WTC11 (cell line): ENCODE measurements around the gene SLC25A23.
"Not testable (repeated sequence)": the region's sequence is repeated elsewhere in the genome, so short reads cannot be mapped to it uniquely, and the experiment has no call there.

Experiments used
- CREB1 ChIP-seq: sonication (generic); formaldehyde crosslinking; IDR thresholded peaks from 2 replicates; pipeline ENCODE4 v1.8.0; 2023; ENCODE audit warnings: mild to moderate bottlenecking, missing genetic modification reagents
- ESRRA ChIP-seq: sonication (generic); formaldehyde crosslinking; IDR thresholded peaks from 2 replicates; pipeline ENCODE4 v1.8.1; 2022; ENCODE audit warnings: mild to moderate bottlenecking, missing genetic modification reagents, borderline replicate concordance
- SP1 ChIP-seq: sonication (generic); formaldehyde crosslinking; conservative IDR thresholded peaks from 2 replicates; pipeline ENCODE4 v1.8.1; 2022; ENCODE audit warnings: missing genetic modification reagents
- TF ChIP-seq, protein P1 (sequence below): fragments of 200-600 bp; IDR thresholded peaks from 2 replicates; pipeline ENCODE4 v1.8.0; 2022; ENCODE audit warnings: antibody characterized with exemption
- TF ChIP-seq, protein P2 (sequence below): sonication (generic); formaldehyde crosslinking; IDR thresholded peaks from 2 replicates; pipeline ENCODE4 v1.8.1; 2022; ENCODE audit warnings: low read depth, missing genetic modification reagents, borderline replicate concordance

DNA sequence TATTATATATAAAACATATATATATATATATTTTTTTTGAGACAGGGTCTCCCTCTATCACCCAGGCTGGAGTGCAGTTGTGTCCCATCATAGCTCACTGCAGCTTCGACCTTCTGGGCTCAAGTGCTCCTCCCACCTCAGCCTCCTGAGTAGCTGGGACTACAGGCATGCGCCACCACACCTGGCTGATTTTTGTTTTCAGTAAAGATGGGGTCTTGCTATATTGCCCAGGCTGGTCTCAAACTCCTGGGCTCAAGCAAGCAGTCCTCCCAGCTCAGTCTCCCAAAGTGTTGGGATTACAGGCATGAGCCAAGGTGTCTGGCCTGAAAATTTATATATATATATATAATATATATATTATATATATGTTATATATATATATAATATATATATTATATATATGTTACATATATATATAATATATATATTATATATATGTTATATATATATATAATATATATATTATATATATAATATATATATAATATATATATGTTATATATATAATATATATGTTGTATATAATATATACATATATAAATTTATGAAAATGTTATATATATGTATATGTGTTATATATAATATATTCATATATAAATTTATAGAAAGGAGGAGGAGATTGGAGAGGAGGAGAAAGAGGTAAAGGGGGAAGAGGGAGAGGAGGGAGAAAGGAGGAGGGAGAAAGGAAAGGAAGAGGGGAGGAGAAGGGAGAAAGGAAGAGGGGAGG, 30.7 kb downstream of the SLC25A23 start:
- not testable (repeated sequence) for TF ChIP-seq ESRRA, CREB1, SP1 (CRISPR knock-in tag)
- TF ChIP-seq, protein P1, sequence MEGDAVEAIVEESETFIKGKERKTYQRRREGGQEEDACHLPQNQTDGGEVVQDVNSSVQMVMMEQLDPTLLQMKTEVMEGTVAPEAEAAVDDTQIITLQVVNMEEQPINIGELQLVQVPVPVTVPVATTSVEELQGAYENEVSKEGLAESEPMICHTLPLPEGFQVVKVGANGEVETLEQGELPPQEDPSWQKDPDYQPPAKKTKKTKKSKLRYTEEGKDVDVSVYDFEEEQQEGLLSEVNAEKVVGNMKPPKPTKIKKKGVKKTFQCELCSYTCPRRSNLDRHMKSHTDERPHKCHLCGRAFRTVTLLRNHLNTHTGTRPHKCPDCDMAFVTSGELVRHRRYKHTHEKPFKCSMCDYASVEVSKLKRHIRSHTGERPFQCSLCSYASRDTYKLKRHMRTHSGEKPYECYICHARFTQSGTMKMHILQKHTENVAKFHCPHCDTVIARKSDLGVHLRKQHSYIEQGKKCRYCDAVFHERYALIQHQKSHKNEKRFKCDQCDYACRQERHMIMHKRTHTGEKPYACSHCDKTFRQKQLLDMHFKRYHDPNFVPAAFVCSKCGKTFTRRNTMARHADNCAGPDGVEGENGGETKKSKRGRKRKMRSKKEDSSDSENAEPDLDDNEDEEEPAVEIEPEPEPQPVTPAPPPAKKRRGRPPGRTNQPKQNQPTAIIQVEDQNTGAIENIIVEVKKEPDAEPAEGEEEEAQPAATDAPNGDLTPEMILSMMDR: not testable (repeated sequence)
- TF ChIP-seq, protein P2, sequence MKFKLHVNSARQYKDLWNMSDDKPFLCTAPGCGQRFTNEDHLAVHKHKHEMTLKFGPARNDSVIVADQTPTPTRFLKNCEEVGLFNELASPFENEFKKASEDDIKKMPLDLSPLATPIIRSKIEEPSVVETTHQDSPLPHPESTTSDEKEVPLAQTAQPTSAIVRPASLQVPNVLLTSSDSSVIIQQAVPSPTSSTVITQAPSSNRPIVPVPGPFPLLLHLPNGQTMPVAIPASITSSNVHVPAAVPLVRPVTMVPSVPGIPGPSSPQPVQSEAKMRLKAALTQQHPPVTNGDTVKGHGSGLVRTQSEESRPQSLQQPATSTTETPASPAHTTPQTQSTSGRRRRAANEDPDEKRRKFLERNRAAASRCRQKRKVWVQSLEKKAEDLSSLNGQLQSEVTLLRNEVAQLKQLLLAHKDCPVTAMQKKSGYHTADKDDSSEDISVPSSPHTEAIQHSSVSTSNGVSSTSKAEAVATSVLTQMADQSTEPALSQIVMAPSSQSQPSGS: not testable (repeated sequence)
